HG03558 (cell line): ENCODE data around the gene CCDC88C.
A peak's percentile ranks its signal among the peaks of the same experiment; 100 is the strongest.

Experiments
- ATAC-seq: cut with Tn5 transposase; IDR thresholded peaks from one replicate; pipeline ENCODE4 v1.9.1; 2021; ENCODE audit warnings: moderate number of reproducible peaks; ENCODE audit not compliant: unreplicated experiment; ENCODE audit errors: extremely low read depth

CCDC88C gene

GRCh38 chr14:91352728-91353692 lies 64.6 kb downstream of the CCDC88C start:
- no peak for ATAC-seq

- ATAC-seq = no peak
Measured at GRCh38 chr14:91352053-91352452, 65.6 kb downstream of the CCDC88C start.

GRCh38 chr14:91351512-91351862 lies 66.1 kb downstream of the CCDC88C start:
- ATAC-seq = no peak

- peak; percentile 36 for ATAC-seq
Measured at GRCh38 chr14:91350813-91351511, 66.7 kb downstream of the CCDC88C start.

- ATAC-seq = no peak
Measured at GRCh38 chr14:91350483-91350812, 67.2 kb downstream of the CCDC88C start.

GRCh38 chr14:91349481-91350074 lies 68.0 kb downstream of the CCDC88C start:
- peak; percentile 33 for ATAC-seq

- no peak for ATAC-seq
Measured at GRCh38 chr14:91348845-91349465, 68.7 kb downstream of the CCDC88C start.

GRCh38 chr14:91346838-91347173 lies 70.8 kb downstream of the CCDC88C start:
- ATAC-seq = no peak

GRCh38 chr14:91344096-91344495 lies 73.5 kb downstream of the CCDC88C start:
- no peak for ATAC-seq

- ATAC-seq = no peak
Measured at GRCh38 chr14:91343051-91343450, 74.6 kb downstream of the CCDC88C start.

GRCh38 chr14:91342206-91342760 lies 75.3 kb downstream of the CCDC88C start:
- no peak for ATAC-seq

GRCh38 chr14:91341751-91342154 lies 75.9 kb downstream of the CCDC88C start:
- no peak for ATAC-seq

GRCh38 chr14:91341334-91341733 lies 76.3 kb downstream of the CCDC88C start:
- ATAC-seq = no peak

GRCh38 chr14:91339671-91340369 lies 77.8 kb downstream of the CCDC88C start:
- ATAC-seq = no peak

- ATAC-seq = no peak
Measured at GRCh38 chr14:91339076-91339475, 78.5 kb downstream of the CCDC88C start.

- ATAC-seq = no peak
Measured at GRCh38 chr14:91338379-91338778, 79.2 kb downstream of the CCDC88C start.

GRCh38 chr14:91337699-91338335 lies 79.8 kb downstream of the CCDC88C start:
- no peak for ATAC-seq

GRCh38 chr14:91336093-91336450 lies 81.5 kb downstream of the CCDC88C start:
- no peak for ATAC-seq

- no peak for ATAC-seq
Measured at GRCh38 chr14:91335191-91336092, 82.2 kb downstream of the CCDC88C start.
